HepG2 (cell line): Measurements from ENCODE around the gene SDHD.

Experiments
- KMT2B ChIP-seq: IDR thresholded peaks from 2 replicates; pipeline ENCODE4 v1.6.1; 2016; ENCODE audit warnings: missing genetic modification reagents, missing compliant biosample characterization
- POLR2AphosphoS5 ChIP-seq: IDR thresholded peaks from 2 replicates; pipeline ENCODE4 v1.6.1; 2012; ENCODE audit warnings: low read depth, low read length
- ZNF296 ChIP-seq: sonication (generic); formaldehyde crosslinking; conservative IDR thresholded peaks from 2 replicates; pipeline ENCODE4 v1.5.0; 2020; ENCODE audit warnings: mild to moderate bottlenecking, missing genetic modification reagents
- TF ChIP-seq, protein P1 (sequence below): IDR thresholded peaks from 2 replicates; pipeline ENCODE4 v1.6.1; 2016; ENCODE audit warnings: low read depth, missing genetic modification reagents, missing compliant biosample characterization

- no peak for TF ChIP-seq POLR2AphosphoS5
- TF ChIP-seq KMT2B (CRISPR knock-in tag), result no peak
- TF ChIP-seq, protein P1, sequence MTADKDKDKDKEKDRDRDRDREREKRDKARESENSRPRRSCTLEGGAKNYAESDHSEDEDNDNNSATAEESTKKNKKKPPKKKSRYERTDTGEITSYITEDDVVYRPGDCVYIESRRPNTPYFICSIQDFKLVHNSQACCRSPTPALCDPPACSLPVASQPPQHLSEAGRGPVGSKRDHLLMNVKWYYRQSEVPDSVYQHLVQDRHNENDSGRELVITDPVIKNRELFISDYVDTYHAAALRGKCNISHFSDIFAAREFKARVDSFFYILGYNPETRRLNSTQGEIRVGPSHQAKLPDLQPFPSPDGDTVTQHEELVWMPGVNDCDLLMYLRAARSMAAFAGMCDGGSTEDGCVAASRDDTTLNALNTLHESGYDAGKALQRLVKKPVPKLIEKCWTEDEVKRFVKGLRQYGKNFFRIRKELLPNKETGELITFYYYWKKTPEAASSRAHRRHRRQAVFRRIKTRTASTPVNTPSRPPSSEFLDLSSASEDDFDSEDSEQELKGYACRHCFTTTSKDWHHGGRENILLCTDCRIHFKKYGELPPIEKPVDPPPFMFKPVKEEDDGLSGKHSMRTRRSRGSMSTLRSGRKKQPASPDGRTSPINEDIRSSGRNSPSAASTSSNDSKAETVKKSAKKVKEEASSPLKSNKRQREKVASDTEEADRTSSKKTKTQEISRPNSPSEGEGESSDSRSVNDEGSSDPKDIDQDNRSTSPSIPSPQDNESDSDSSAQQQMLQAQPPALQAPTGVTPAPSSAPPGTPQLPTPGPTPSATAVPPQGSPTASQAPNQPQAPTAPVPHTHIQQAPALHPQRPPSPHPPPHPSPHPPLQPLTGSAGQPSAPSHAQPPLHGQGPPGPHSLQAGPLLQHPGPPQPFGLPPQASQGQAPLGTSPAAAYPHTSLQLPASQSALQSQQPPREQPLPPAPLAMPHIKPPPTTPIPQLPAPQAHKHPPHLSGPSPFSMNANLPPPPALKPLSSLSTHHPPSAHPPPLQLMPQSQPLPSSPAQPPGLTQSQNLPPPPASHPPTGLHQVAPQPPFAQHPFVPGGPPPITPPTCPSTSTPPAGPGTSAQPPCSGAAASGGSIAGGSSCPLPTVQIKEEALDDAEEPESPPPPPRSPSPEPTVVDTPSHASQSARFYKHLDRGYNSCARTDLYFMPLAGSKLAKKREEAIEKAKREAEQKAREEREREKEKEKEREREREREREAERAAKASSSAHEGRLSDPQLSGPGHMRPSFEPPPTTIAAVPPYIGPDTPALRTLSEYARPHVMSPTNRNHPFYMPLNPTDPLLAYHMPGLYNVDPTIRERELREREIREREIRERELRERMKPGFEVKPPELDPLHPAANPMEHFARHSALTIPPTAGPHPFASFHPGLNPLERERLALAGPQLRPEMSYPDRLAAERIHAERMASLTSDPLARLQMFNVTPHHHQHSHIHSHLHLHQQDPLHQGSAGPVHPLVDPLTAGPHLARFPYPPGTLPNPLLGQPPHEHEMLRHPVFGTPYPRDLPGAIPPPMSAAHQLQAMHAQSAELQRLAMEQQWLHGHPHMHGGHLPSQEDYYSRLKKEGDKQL (CRISPR knock-in tag), result no peak
- TF ChIP-seq ZNF296 (CRISPR knock-in tag), result no peak
Observed at GRCh38 chr11:112042161-112042960, 44.3 kb upstream of the SDHD start.
